K562 (cell line): ENCODE results near the gene HAPLN3. TPM values are rescaled to one million over a fixed set of nuclear protein-coding genes. Genes with fewer than 3 reads are reported as not detected.

Experiments
- ATAC-seq: fragments of 200-7000 bp; cut with Tn5 transposase; 3 replicates; pipeline ENCODE4 v1.9.1; 2020; ENCODE audit warnings: moderate library complexity
- BruUV-seq: library from RNA; stranded (reverse); fragments of 400-500 nt; replicated peaks from 2 replicates; lab custom pipeline; 2021; lab: Mats Ljungman, UMichigan
- CTCF ChIA-PET: fragments of 300-600 bp; formaldehyde crosslinking; extraction: SDS; loops from one replicate; lab custom pipeline; 2021; ENCODE audit warnings: low intra/inter-chr PET ratio; lab: Yijun Ruan, JAX
- POLR2A ChIA-PET: fragments of 300-600, 350-650 bp; sonication (Branson Sonifier 250); formaldehyde crosslinking; extraction: SDS; loops from one replicate; lab custom pipeline; 2021; ENCODE audit warnings: antibody characterized with exemption, inconsistent platforms; lab: Yijun Ruan, JAX
- DNase-seq, 4 experiments: peaks; one replicate each; pipeline versions ENCODE4 v3.0.0 to v3.0.0-alpha.2; 2011 to 2018; ENCODE audit warnings: low spot score in 3 of 4, mixed read lengths in 3 of 4; ENCODE audit errors: extremely low read depth in 1 of 4
- FAIRE-seq: peaks from 2 replicates; lab custom pipeline; 2011; peaks lifted over from hg19 to GRCh38; lab: Jason Lieb, UNC
- H2AFZ ChIP-seq: 2 replicates; pipeline ENCODE4 v1.6.0; 2011; ENCODE audit warnings: low read depth, low read length, control low read depth, inconsistent platforms
- H3K27ac ChIP-seq: fragments of 200-600 bp; 3 replicates; pipeline ENCODE4 v1.8.0; 2011; ENCODE audit warnings: low read depth, mild to moderate bottlenecking, control low read depth, inconsistent platforms, low read length, moderate library complexity, mixed read lengths; ENCODE audit errors: extremely low read depth
- H3K27me3 ChIP-seq, 2 experiments: fragments of 300-600 bp in 1 of 2; 2 replicates in 1 of 2; 3 replicates in 1 of 2; pipeline versions ENCODE4 v1.6.0 to v1.8.0; 2011; ENCODE audit warnings: inconsistent platforms in 2 of 2, low read length in 2 of 2, mild to moderate bottlenecking in 1 of 2, mixed read lengths in 1 of 2, moderate library complexity in 1 of 2; ENCODE audit not compliant: control insufficient read depth in 2 of 2, insufficient read depth in 2 of 2
- H3K36me3 ChIP-seq: fragments of 300-600 bp; 3 replicates; pipeline ENCODE4 v1.8.0; 2011; ENCODE audit warnings: mild to moderate bottlenecking, low read length, inconsistent platforms; ENCODE audit not compliant: control insufficient read depth, insufficient read depth
- H3K4me1 ChIP-seq, 2 experiments: fragments of 200-600 bp in 1 of 2; replicated peaks in 1 of 2; 2 replicates in 1 of 2; 3 replicates in 1 of 2; pipeline versions ENCODE4 v1.5.1 to v1.8.0; 2011; ENCODE audit warnings: inconsistent platforms in 2 of 2, low read length in 2 of 2, mild to moderate bottlenecking in 1 of 2, mixed read lengths in 1 of 2, moderate library complexity in 1 of 2; ENCODE audit not compliant: control insufficient read depth in 2 of 2, insufficient read depth in 2 of 2
- H3K4me2 ChIP-seq: 2 replicates; pipeline ENCODE4 v1.6.1; 2011; ENCODE audit warnings: low read length, control low read depth, inconsistent platforms, mixed read lengths; ENCODE audit not compliant: insufficient read depth
- H3K4me3 ChIP-seq: fragments of 200-600 bp; sonication (generic), shearing (Covaris generic); 2 replicates; pipeline ENCODE4 v1.5.1; 2016; ENCODE audit warnings: control low read depth, inconsistent platforms
- H3K79me2 ChIP-seq: fragments of 200-600 bp; 3 replicates; pipeline ENCODE4 v1.8.0; 2011; ENCODE audit warnings: low read length, inconsistent platforms; ENCODE audit not compliant: control insufficient read depth, insufficient read depth
- H3K9ac ChIP-seq, 2 experiments: 2 replicates each; pipeline versions ENCODE4 v1.6.0 to v1.6.1; 2011; ENCODE audit warnings: low read depth in 2 of 2, low read length in 2 of 2, control low read depth in 1 of 2, inconsistent platforms in 1 of 2, mild to moderate bottlenecking in 1 of 2, mixed read lengths in 1 of 2; ENCODE audit not compliant: insufficient read depth in 1 of 2
- H3K9me1 ChIP-seq: one replicate; pipeline ENCODE4 v1.6.0; 2011; ENCODE audit warnings: inconsistent platforms, mild to moderate bottlenecking, low read length, moderate library complexity; ENCODE audit not compliant: control insufficient read depth, insufficient read depth
- H3K9me3 ChIP-seq: replicated peaks from 2 replicates; pipeline ENCODE4 v1.5.1; 2011; ENCODE audit warnings: low read depth, low read length, inconsistent platforms; ENCODE audit not compliant: control insufficient read depth, insufficient read depth
- H4K20me1 ChIP-seq: replicated peaks from 2 replicates; pipeline ENCODE4 v1.6.1; 2011; ENCODE audit warnings: low read length, inconsistent platforms, mixed read lengths; ENCODE audit not compliant: control insufficient read depth, insufficient read depth
- CTCF ChIP-seq, 3 experiments: IDR thresholded peaks in 2 of 3; conservative IDR thresholded peaks in 1 of 3; 2 replicates each; pipeline ENCODE4 v1.5.1; 2011 to 2012; ENCODE audit warnings: low read length in 3 of 3, mild to moderate bottlenecking in 3 of 3, control low read depth in 2 of 3, improper control_type of control experiment in 1 of 3, inconsistent platforms in 1 of 3, low read depth in 1 of 3, mixed read lengths in 1 of 3, moderate library complexity in 1 of 3; ENCODE audit not compliant: insufficient read depth in 2 of 3
- ETV5 ChIP-seq: sonication (generic); formaldehyde crosslinking; IDR thresholded peaks from 2 replicates; pipeline ENCODE4 v1.4.0; 2020; ENCODE audit warnings: low read depth, mild to moderate bottlenecking, missing genetic modification reagents
- MAFF ChIP-seq: IDR thresholded peaks from 2 replicates; pipeline ENCODE4 v1.6.1; 2012; ENCODE audit warnings: low read length, improper control_type of control experiment
- PRDM10 ChIP-seq: fragments of 450-650 bp; IDR thresholded peaks from 2 replicates; pipeline ENCODE4 v1.6.1; 2018; ENCODE audit not compliant: partially characterized antibody
- RBM17 ChIP-seq: fragments of 200-400 bp; formaldehyde crosslinking; IDR thresholded peaks from 2 replicates; pipeline ENCODE4 v1.6.1; 2017; ENCODE audit warnings: low read depth, mild to moderate bottlenecking, low read length, borderline replicate concordance
- SETDB1 ChIP-seq: IDR thresholded peaks from one replicate; pipeline ENCODE4 v1.6.1; 2012; ENCODE audit warnings: low read length, control low read depth, inconsistent platforms
- SMC3 ChIP-seq: conservative IDR thresholded peaks from 2 replicates; pipeline ENCODE4 v1.6.1; 2011; ENCODE audit warnings: low read depth, low read length, improper control_type of control experiment; ENCODE audit not compliant: insufficient read depth
- TAF9B ChIP-seq: fragments of 450-650 bp; IDR thresholded peaks from 2 replicates; pipeline ENCODE4 v1.6.1; 2018; ENCODE audit warnings: mild to moderate bottlenecking; ENCODE audit not compliant: partially characterized antibody
- TARDBP ChIP-seq: fragments of 450-650 bp; IDR thresholded peaks from 2 replicates; pipeline ENCODE4 v1.6.1; 2016
- THRAP3 ChIP-seq: fragments of 450-650 bp; IDR thresholded peaks from 2 replicates; pipeline ENCODE4 v1.6.1; 2016; ENCODE audit warnings: mild to moderate bottlenecking, inconsistent platforms, borderline replicate concordance
- WHSC1 ChIP-seq: IDR thresholded peaks from one replicate; pipeline ENCODE4 v1.6.1; 2012; ENCODE audit warnings: low read length, control low read depth, inconsistent platforms
- ZFP91 ChIP-seq: sonication (generic); formaldehyde crosslinking; IDR thresholded peaks from 2 replicates; pipeline ENCODE4 v1.8.0; 2022; ENCODE audit warnings: mild to moderate bottlenecking, missing genetic modification reagents
- WGBS: fragments of 100-300 bp; shearing (Covaris generic); methylation state at CpG from one replicate; pipeline ENCODE4 v1.1.6; 2016; ENCODE audit warnings: low coverage, mixed read lengths; ENCODE audit not compliant: insufficient coverage; ENCODE audit errors: missing lambda C conversion rate; 5-methylcytosine and 5-hydroxymethylcytosine counted together
- in situ Hi-C: fragments of 300-500 bp; cut with MboI; formaldehyde crosslinking; loops from 4 replicates; pipeline ENCODE4 v1.15.0; 2018; ENCODE audit warnings: inconsistent platforms, mixed read lengths
- intact Hi-C: fragments of 100-400 bp; cut with micrococcal nuclease; formaldehyde crosslinking; loops from 2 replicates; pipeline ENCODE4 v1.14.2; 2022
- polyA plus RNA-seq, 8 experiments: library from polyadenylated mRNA; depleted of rRNA in 4 of 8; stranded (reverse) in 5 of 8; unstranded in 3 of 8; fragments of >200 nt; fragmentation: Nextera tagmentation in 2 of 8; fragmentation: Illumina TruSeq in 1 of 8; extraction: Ambion mirVana in 2 of 8; extraction: Trizol in 1 of 8; gene quantifications; 2 replicates each; pipeline versions ENCODE4 v1.2.1 to v1.2.3, GENCODE V29; 2011 to 2014; ENCODE audit warnings: inconsistent platforms in 1 of 8, missing spikeins in 1 of 8
- total RNA-seq, 7 experiments: library from RNA; depleted of rRNA in 6 of 7; stranded (reverse); fragments of >200 nt in 6 of 7; fragmentation: Illumina TruSeq in 2 of 7; extraction: Trizol in 2 of 7; gene quantifications; 2 replicates each; pipeline versions ENCODE4 v1.2.1 to v1.2.3, GENCODE V29; 2011 to 2021; ENCODE audit warnings: low replicate concordance in 1 of 7

The HAPLN3 gene
- total and polyA plus RNA-seq, 9 of the 15 experiments (the other 6 are each of a cell fraction or from before 2014, with no cell fraction given): 0.04 to 2.4 (median 0.65) TPM

- TF ChIP-seq TAF9B: no peak
- no peak for TF ChIP-seq THRAP3
These were observed 60.2 kb downstream of the HAPLN3 start (continued) for GRCh38 chr15:88835119-88835518.

GRCh38 chr15:88834211-88834812 lies 61.0 kb downstream of the HAPLN3 start:
- no peaks in the 10 kb centered on the region for H3K36me3 ChIP-seq
- H4K20me1 ChIP-seq: no peaks in the 10 kb centered on the region; the same call in 1 of the 2 replicates
- no peak overlapping the region for H3K9ac ChIP-seq
- no peaks in the 10 kb centered on the region for H3K79me2 ChIP-seq
- ATAC-seq (peak; percentile 82), DNase-seq (peak; percentile 48 to 59 (median 55)), FAIRE-seq (no peak)
- no peak overlapping the region for H3K4me2 ChIP-seq
- H2AFZ ChIP-seq: 0 out of 2 replicates have a peak overlapping the region, but pooled peaks have one; percentile 36
- H3K9me1 ChIP-seq: no peaks in the 10 kb centered on the region
- WGBS: 3% methylated on average over 14 of the region's 14 CpGs
- intact Hi-C loops: loop anchor here (1.0 kb wide), 2 partner anchors 177 to 358 kb away; no protein-coding TSS in a partner anchor
- no peak overlapping the region for H3K4me3 ChIP-seq
- ChIA-PET CTCF (interaction anchor here (0.5 to 1.4 kb wide), 4 partner anchors 177 to 358 kb away, joined by 3 to 12 read pairs (median 3); no protein-coding TSS in a partner anchor), POLR2A (interaction anchor here (0.5 to 0.7 kb wide), 3 partner anchors 8 to 179 kb away, joined by 3 to 5 read pairs (median 3); no protein-coding TSS in a partner anchor)
- H3K27me3 ChIP-seq: peaks cover 8 to 33% of the 10 kb centered on the region in 2 experiments; a peak in 4 of 5 replicates
- H3K4me1 ChIP-seq: peaks cover 0 to 8% of the 10 kb centered on the region in 2 experiments; a peak in 3 of 5 replicates
- in situ Hi-C loops: no loop called here
- H3K27ac ChIP-seq: no peak overlapping the region
- BruUV-seq: no TSS peak
- no peaks in the 10 kb centered on the region for H3K9me3 ChIP-seq
- TF ChIP-seq RBM17 (no peak), TARDBP (no peak), SMC3 (peak; percentile 71), PRDM10 (no peak), MAFF (no peak), WHSC1 (no peak), CTCF (IDR thresholded peaks at IDR 0.05 in 2 of 3, conservative IDR thresholded peaks at IDR 0.05 in 1 of 3; ENCODE audit: insufficient read depth in 2 of 3, low read depth in 1 of 3, low read length in 3 of 3) (peak; percentile 76 to 87 (median 79)), SETDB1 (no peak), ZFP91 (no peak), ETV5 (no peak)
